IMR-90 (cell line): ENCODE data around the gene DNM2. TPM values are rescaled to one million over a fixed set of nuclear protein-coding genes. Genes with fewer than 3 reads are reported as not detected.

Source experiments
- ATAC-seq: fragments of 200-7000 bp; cut with Tn5 transposase; 2 replicates; pipeline ENCODE4 v1.9.1; 2020; ENCODE audit warnings: low read depth, mild to moderate bottlenecking, moderate library complexity
- BruUV-seq: library from RNA; stranded (reverse); fragments of 400-500 nt; replicated peaks from 2 replicates; lab custom pipeline; 2021; lab: Mats Ljungman, UMichigan
- CTCF ChIA-PET: fragments of 300-600 bp; formaldehyde crosslinking; extraction: SDS; loops from one replicate; lab custom pipeline; 2021; ENCODE audit warnings: antibody characterized with exemption; lab: Yijun Ruan, JAX
- POLR2A ChIA-PET: fragments of 300-600 bp; sonication (Branson Sonifier 250); formaldehyde crosslinking; loops from one replicate; lab custom pipeline; 2022; ENCODE audit warnings: antibody characterized with exemption; ENCODE audit not compliant: unreplicated experiment; lab: Charles Lee
- DNase-seq: peaks from one replicate; pipeline ENCODE4 v3.0.0; 2013
- H2AFZ ChIP-seq: replicated peaks from 2 replicates; pipeline ENCODE3; 2013; ENCODE audit warnings: low read length, mild to moderate bottlenecking; ENCODE audit not compliant: poor library complexity
- H2AK5ac ChIP-seq: 2 replicates; pipeline ENCODE4 v1.6.1; 2013; ENCODE audit warnings: low read depth, low read length, inconsistent platforms
- H2AK9ac ChIP-seq: replicated peaks from 2 replicates; pipeline ENCODE3; 2013; ENCODE audit warnings: mild to moderate bottlenecking, low read depth, low read length, moderate library complexity; ENCODE audit not compliant: poor library complexity
- H2BK120ac ChIP-seq: 2 replicates; pipeline ENCODE4 v1.6.1; 2013; ENCODE audit warnings: low read depth, low read length, inconsistent platforms
- H2BK15ac ChIP-seq: 3 replicates; pipeline ENCODE4 v1.6.1; 2013; ENCODE audit warnings: low read depth, low read length, inconsistent platforms
- H2BK20ac ChIP-seq: 2 replicates; pipeline ENCODE4 v1.6.1; 2013; ENCODE audit warnings: low read depth, mild to moderate bottlenecking, inconsistent platforms, low read length, moderate library complexity
- H2BK5ac ChIP-seq: 2 replicates; pipeline ENCODE4 v1.6.1; 2013; ENCODE audit warnings: mild to moderate bottlenecking, low read depth, low read length, inconsistent platforms; ENCODE audit not compliant: poor library complexity, severe bottlenecking
- H3K14ac ChIP-seq: replicated peaks from 2 replicates; pipeline ENCODE4 v1.6.1; 2013; ENCODE audit warnings: low read depth, low read length, inconsistent platforms
- H3K18ac ChIP-seq: 2 replicates; pipeline ENCODE4 v1.6.1; 2013; ENCODE audit warnings: low read depth, low read length, control low read depth
- H3K23ac ChIP-seq: 2 replicates; pipeline ENCODE4 v1.6.1; 2013; ENCODE audit warnings: low read depth, low read length, inconsistent platforms
- H3K27ac ChIP-seq: 2 replicates; pipeline ENCODE4 v1.5.1; 2013; ENCODE audit warnings: mild to moderate bottlenecking, control low read depth, low read length; ENCODE audit not compliant: insufficient read depth
- H3K27me3 ChIP-seq: 2 replicates; pipeline ENCODE4 v1.6.1; 2013; ENCODE audit warnings: low read length; ENCODE audit not compliant: control insufficient read depth, insufficient read depth
- H3K36me3 ChIP-seq: 2 replicates; pipeline ENCODE4 v1.6.1; 2013; ENCODE audit warnings: low read length, mixed read lengths; ENCODE audit not compliant: control insufficient read depth, insufficient read depth
- H3K4ac ChIP-seq: 2 replicates; pipeline ENCODE4 v1.6.1; 2013; ENCODE audit warnings: low read depth, low read length, inconsistent platforms
- H3K4me1 ChIP-seq: 2 replicates; pipeline ENCODE4 v1.6.1; 2013; ENCODE audit warnings: low read length, mixed read lengths; ENCODE audit not compliant: control insufficient read depth, insufficient read depth
- H3K4me2 ChIP-seq: 2 replicates; pipeline ENCODE4 v1.6.1; 2013; ENCODE audit warnings: low read depth, mild to moderate bottlenecking, control low read depth, low read length, moderate library complexity
- H3K4me3 ChIP-seq: 2 replicates; pipeline ENCODE4 v1.5.1; 2013; ENCODE audit warnings: low read depth, mild to moderate bottlenecking, control low read depth, low read length, moderate library complexity; ENCODE audit not compliant: insufficient read depth
- H3K56ac ChIP-seq: 2 replicates; pipeline ENCODE4 v1.6.1; 2013; ENCODE audit warnings: low read length, inconsistent platforms; ENCODE audit not compliant: insufficient read depth; ENCODE audit errors: extremely low read depth
- H3K79me1 ChIP-seq, 2 experiments: 2 replicates each; pipeline ENCODE4 v1.6.1; 2013; ENCODE audit warnings: low read length in 2 of 2, inconsistent platforms in 1 of 2, low read depth in 1 of 2
- H3K9ac ChIP-seq: 2 replicates; pipeline ENCODE4 v1.6.1; 2013; ENCODE audit warnings: low read depth, low read length, control low read depth
- H3K9me1 ChIP-seq: 2 replicates; pipeline ENCODE4 v1.6.1; 2013; ENCODE audit warnings: low read length, inconsistent platforms; ENCODE audit not compliant: insufficient read depth
- H3K9me3 ChIP-seq: 2 replicates; pipeline ENCODE4 v1.6.1; 2013; ENCODE audit warnings: low read length; ENCODE audit not compliant: control insufficient read depth, insufficient read depth
- H4K20me1 ChIP-seq: 2 replicates; pipeline ENCODE4 v1.6.1; 2013; ENCODE audit warnings: low read length, inconsistent platforms; ENCODE audit not compliant: insufficient read depth
- H4K5ac ChIP-seq: 2 replicates; pipeline ENCODE4 v1.6.1; 2013; ENCODE audit warnings: mild to moderate bottlenecking, low read depth, low read length, control low read depth
- H4K8ac ChIP-seq, 2 experiments: 2 replicates each; pipeline ENCODE4 v1.6.1; 2013; ENCODE audit warnings: low read depth in 2 of 2, low read length in 2 of 2, control low read depth in 1 of 2, inconsistent platforms in 1 of 2
- H4K91ac ChIP-seq: 2 replicates; pipeline ENCODE4 v1.6.1; 2013; ENCODE audit warnings: low read depth, low read length, inconsistent platforms; ENCODE audit not compliant: insufficient read depth
- CEBPB ChIP-seq: IDR thresholded peaks from 2 replicates; pipeline ENCODE4 v1.6.1; 2012; ENCODE audit warnings: low read depth, low read length, improper control_type of control experiment
- ELK1 ChIP-seq: fragments of 150-350 bp; IDR thresholded peaks from 2 replicates; pipeline ENCODE4 v1.6.1; 2016; ENCODE audit warnings: low read depth, mild to moderate bottlenecking, low read length, moderate library complexity, borderline replicate concordance
- MAZ ChIP-seq: IDR thresholded peaks from 2 replicates; pipeline ENCODE4 v1.6.1; 2012; ENCODE audit warnings: low read depth, mild to moderate bottlenecking, low read length, improper control_type of control experiment, moderate library complexity, borderline replicate concordance
- MXI1 ChIP-seq: IDR thresholded peaks from 2 replicates; pipeline ENCODE4 v1.6.1; 2012; ENCODE audit warnings: low read depth, mild to moderate bottlenecking, low read length, moderate library complexity, borderline replicate concordance
- RAD21 ChIP-seq: IDR thresholded peaks from 2 replicates; pipeline ENCODE4 v1.6.1; 2012; ENCODE audit warnings: low read length, improper control_type of control experiment
- WGBS, 2 experiments: methylation state at CpG; one replicate each; pipeline versions ENCODE4 v1.1.5 to v1.1.7; 2013; ENCODE audit warnings: missing lambda C conversion rate in 2 of 2; ENCODE audit not compliant: insufficient read length in 1 of 2; ENCODE audit errors: extremely low coverage in 2 of 2; 5-methylcytosine and 5-hydroxymethylcytosine counted together
- dilution Hi-C: fragments of 300-500 bp; cut with HindIII; formaldehyde crosslinking; loops from one replicate; pipeline ENCODE4 v1.14.3; 2018; ENCODE audit warnings: low sequenced_read_pairs; ENCODE audit not compliant: unreplicated experiment
- in situ Hi-C: fragments of 300-500 bp; cut with MboI; formaldehyde crosslinking; loops from 3 replicates; pipeline ENCODE4 v1.14.3; 2019; ENCODE audit warnings: low sequenced_read_pairs, inconsistent platforms, mixed read lengths
- intact Hi-C: fragments of 100-400 bp; cut with micrococcal nuclease; formaldehyde crosslinking; loops from 2 replicates; pipeline ENCODE4 v1.10.0; 2022
- polyA plus RNA-seq, 3 experiments: library from polyadenylated mRNA; depleted of rRNA; stranded (reverse); fragments of >200 nt; gene quantifications; 2 replicates each; pipeline ENCODE4 v1.2.3, GENCODE V29; 2012; ENCODE audit warnings: low replicate concordance in 1 of 3
- total RNA-seq: library from RNA; depleted of rRNA; stranded (reverse); fragments of >200 nt; gene quantifications from 2 replicates; pipeline ENCODE4 v1.2.3, GENCODE V29; 2012

Gene DNM2
- total and polyA plus RNA-seq, 2 of the 4 experiments (the other 2 are of a cell fraction) = 55.6 to 74.2 TPM

DNA sequence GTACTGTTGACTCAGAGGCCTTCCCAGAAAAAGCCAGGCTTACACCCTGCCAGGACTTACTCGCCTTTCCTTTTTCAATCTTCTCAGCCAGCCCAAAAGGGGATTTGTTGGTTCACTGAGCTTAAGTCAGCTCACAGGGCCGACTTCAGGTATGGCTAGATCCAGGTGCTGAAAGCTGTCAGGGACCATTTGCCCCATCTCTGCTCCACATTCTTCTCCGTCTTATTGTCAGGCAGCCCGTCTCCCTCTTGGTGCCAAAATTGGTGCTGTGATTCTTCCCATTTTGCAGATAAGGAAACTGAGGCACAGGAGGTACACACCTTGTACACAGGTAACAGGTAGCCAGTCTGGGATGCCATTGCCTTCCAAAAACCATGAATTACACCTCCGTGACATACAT lies 132.8 kb downstream of the DNM2 start:
- H3K27me3 ChIP-seq = peaks cover 5% of the 10 kb centered on the region; the same call in 1 of the 2 replicates
- POLR2A ChIA-PET = no interaction called here

More for the DNA sequence above, 132.8 kb downstream of the DNM2 start:
- H2BK120ac ChIP-seq = no peak overlapping the region
- WGBS, 2 experiments = 100% methylated on average over 1 of the region's 5 CpGs; no CpG with 5 or more reads in 1 of the 2 experiments
- no peak for DNase-seq
- dilution Hi-C loops = no loop called here
- in situ Hi-C loops = no loop called here
- H3K36me3 ChIP-seq = no peaks in the 10 kb centered on the region
- no peaks in the 10 kb centered on the region for H3K9me1 ChIP-seq
- peaks cover 3% of the 10 kb centered on the region for H3K9me3 ChIP-seq
- H2AFZ ChIP-seq = no peak overlapping the region
- H3K56ac ChIP-seq = no peak overlapping the region
- H4K91ac ChIP-seq = no peak overlapping the region
- H3K18ac ChIP-seq = no peak overlapping the region
- no peaks in the 10 kb centered on the region for H3K79me1 ChIP-seq
- H2AK9ac ChIP-seq = no peak overlapping the region
- no peak overlapping the region for H2AK5ac ChIP-seq
- no peak overlapping the region for H3K23ac ChIP-seq
- TF ChIP-seq CEBPB = no peak
- TF ChIP-seq MAZ = no peak
- no peak for TF ChIP-seq ELK1
- no peak for TF ChIP-seq RAD21
- TF ChIP-seq MXI1 = no peak
- H3K4me2 ChIP-seq = no peak overlapping the region
- no peak for ATAC-seq
- no peak overlapping the region for H3K27ac ChIP-seq
- no peak overlapping the region for H2BK5ac ChIP-seq
- peaks cover 3% of the 10 kb centered on the region; the same call in 1 of the 2 replicates for H3K4me1 ChIP-seq
- CTCF ChIA-PET = interaction anchor here (2.1 kb wide), 1 partner anchor 14 kb away, joined by 7 read pairs; no protein-coding TSS in a partner anchor
- BruUV-seq = no TSS peak
- H2BK20ac ChIP-seq = no peak overlapping the region
- H2BK15ac ChIP-seq = no peak overlapping the region
- intact Hi-C loops = no loop called here
- no peak overlapping the region for H3K4me3 ChIP-seq
- no peaks in the 10 kb centered on the region for H4K20me1 ChIP-seq
- H4K8ac ChIP-seq = no peak overlapping the region
- H3K4ac ChIP-seq = no peak overlapping the region
- H3K14ac ChIP-seq = no peak overlapping the region
- no peak overlapping the region for H3K9ac ChIP-seq
- no peak overlapping the region for H4K5ac ChIP-seq
